HG03342 (cell line): ENCODE results near the gene TMCO5A.
A peak's percentile ranks its signal among the peaks of the same experiment; 100 is the strongest.

Experiments used
- ATAC-seq: cut with Tn5 transposase; IDR thresholded peaks from one replicate; pipeline ENCODE4 v1.9.1; 2021; ENCODE audit warnings: mild to moderate bottlenecking, moderate library complexity; ENCODE audit not compliant: unreplicated experiment

Gene TMCO5A

DNA sequence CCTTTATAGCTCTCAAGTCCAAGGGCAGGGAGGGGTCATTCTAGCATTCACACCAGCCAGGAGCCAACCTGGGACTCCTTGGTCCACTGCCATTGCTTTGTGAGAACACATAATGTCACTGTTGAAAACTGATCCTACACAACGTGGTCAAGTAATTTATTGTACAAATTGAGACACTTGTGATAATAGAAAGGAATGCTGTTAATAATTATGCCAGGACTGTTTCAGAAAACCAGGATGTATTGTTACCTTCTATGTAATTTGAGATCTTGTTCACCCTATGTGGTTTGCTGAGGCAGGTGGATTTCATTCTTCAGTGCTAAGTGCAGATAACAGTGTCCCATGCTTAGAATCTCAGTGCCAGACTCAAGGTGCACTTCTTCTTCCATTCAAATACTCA lies 33.3 kb downstream of the TMCO5A start:
- ATAC-seq, result no peak

DNA sequence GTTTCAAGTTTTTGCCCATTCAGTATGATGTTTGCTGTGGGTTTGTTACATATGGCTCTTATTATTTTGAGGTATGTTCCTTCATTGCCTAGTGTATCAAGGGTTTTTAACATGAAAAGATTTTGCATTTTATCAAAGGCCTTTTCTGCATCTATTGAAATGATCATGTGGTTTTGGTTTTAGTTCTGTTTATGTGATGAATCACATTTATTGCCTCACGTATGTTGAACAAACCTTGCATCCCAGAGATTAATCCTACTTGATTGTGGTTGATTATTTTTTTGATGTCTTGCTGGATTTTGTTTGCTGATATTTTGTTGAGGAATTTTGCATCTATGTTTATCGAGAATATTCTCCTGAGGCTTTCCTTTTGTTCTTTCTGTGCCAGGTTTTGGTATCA lies 39.4 kb downstream of the TMCO5A start:
- ATAC-seq, result no peak

DNA sequence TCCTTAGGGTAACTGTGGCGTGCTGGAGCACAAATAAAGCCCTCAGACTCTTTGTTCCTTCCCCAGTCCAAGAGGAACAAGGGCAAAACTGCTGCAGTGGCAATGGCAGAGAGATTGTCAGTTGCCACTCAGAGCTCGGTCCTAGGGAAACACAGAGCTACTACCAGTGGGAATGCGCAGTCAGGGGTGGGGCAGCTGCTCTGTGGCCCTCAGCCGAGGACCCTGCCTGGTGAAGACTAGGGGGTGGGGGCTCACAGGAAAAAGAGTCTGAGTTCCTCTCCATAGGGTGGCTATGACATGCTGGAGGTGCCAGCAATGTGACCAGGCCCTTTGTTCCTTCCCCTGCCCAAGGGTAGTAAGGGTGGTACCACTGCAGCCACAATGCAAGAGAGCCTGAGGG lies 43.8 kb downstream of the TMCO5A start:
- no peak for ATAC-seq

DNA sequence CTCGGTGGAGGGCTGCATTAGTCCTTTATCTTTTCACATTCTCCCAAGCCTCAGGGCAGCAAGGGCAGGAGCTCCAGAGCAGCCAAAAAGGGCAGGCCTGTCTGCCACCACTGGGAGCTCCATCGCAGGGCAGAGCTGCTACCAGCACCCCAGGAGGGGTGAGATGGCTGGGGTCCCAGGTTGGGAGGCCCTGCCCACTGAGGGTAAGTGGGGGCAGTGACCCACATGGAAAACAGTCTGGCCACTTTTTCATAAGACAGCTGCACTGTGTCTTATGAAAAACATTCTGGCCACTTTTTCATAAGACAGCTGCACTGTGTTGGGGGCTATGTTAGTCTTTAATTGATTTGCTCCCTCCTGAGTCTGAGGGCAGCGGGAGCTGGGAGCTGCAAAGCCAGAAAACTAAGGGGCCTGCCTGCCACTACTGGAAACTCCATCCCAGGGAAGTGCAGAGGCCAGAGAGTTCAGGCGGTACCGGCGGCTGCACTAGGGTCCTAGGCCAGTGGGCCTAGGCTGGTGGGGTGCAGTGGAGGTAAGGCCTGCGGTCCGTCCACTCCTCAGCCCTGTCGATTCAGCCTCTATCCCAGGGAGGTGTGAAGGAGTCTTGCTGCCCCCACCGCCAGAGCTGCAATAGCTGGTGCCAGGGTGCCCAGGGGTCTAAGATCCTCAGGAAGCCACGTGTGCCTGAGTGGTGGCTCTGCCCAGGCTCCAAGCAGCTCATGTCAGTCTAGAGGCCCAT lies 45.4 kb downstream of the TMCO5A start:
- ATAC-seq, result no peak

DNA sequence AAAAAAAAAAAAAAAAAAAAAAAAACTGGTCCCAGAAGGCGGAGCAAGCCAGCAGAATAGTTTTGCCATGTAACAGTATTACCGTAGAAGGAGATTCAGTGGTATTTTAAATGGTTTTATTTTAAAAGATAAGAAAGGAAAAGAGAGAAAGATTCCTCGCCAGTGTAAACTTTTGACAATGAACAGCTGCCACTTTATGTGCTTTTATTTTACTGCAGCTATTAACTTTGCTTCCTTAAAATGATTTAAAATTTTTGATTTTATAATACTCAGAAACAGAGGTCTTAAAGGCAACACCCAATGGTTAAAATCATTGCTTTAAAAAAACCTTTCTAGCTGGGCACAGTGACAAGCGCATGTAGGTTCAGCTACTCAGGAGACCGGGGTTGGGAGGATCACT lies 46.8 kb downstream of the TMCO5A start:
- ATAC-seq, result no peak

DNA sequence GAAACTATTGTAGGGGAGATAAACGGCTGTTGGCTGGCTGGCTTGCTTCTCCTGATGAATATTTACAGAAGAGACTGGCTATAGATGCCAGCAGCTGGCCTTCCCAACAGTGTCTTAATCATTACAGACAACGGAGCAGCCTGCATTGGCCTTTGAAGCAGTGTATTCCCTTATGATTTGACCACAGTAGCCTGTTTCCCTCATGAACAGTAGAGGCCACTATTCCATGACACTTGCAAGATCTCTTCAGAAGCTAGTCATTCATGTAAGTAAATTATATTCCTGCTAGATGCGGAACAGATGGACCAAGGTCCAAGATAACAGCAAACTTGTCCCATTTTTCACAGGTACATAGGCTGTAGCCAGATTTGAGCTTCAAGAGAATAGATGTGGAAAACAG lies 47.3 kb downstream of the TMCO5A start:
- no peak for ATAC-seq

DNA sequence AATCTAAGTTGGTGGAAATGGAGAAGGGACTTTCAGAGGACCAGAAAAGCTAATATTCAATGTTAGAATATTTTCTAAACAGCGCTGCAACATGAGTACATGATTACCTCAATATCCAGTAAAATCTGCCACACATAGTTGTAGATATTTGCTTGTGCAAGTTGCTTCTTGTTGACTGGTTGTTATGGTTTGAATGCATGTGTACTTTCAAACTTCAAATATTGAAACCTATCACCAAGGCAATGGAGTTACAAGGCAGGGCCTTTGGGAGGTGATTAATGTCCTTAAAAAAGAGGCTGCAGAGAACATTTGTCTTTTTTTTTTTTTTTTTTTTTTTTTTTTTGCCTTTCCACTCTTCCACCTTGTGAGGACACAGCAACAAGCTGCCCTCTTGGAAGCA lies 49.9 kb downstream of the TMCO5A start:
- ATAC-seq, result no peak

DNA sequence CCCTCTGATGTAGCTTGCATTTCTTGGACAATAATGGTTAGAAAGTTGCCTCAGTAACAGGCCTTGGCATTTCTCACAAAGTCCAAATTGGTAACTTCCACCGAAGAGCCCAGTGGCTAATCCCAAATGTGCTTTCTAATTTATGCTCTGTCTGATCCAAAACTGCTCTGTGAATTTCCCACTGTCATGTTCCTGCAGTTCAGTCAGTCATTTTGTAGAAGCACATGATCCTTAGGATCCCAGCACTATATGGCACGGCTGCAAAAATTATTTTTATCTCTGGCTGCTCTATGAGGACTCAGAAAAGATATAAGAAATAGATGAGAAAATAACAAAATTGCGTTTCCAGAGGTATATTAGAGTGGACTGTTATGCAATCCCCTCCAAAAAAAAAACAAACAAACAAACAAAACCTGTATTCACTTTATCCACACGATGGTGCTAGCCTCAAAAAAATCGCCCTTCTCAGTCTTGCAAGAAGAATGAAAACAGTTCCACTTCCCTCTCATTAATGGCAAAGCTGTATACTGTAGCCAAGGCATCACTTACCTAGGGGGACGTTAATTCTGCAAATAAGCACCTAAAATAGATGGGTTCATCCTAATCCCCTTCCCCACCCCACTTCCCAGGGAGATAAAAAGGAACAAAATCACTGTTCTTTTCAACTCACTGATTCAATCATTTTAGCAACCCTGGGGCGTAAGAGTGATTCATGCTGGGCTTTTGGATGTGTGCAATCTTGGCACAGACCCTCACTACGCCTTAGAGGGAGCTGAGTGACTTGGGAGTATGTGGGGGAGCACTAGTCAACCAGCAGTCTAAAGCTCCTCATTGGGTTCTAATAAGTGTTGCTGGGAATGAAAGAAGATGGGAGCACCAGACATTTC lies 61.3 kb downstream of the TMCO5A start:
- ATAC-seq, result peak; percentile 73
